DMS79 treated with DMSO at 0.1 percent for 48 hours (cell line): ENCODE data around the gene KHDRBS1.
"Not testable (repeated sequence)": the region's sequence is repeated elsewhere in the genome, so short reads cannot be mapped to it uniquely, and the experiment has no call there.

Source experiments
- DNase-seq: peaks from one replicate; lab custom pipeline; 2025; lab: John Stamatoyannopoulos, UW

Gene KHDRBS1

GRCh38 chr1:32012709-32013385 lies 821 bp upstream of the KHDRBS1 start:
- no peak for DNase-seq

GRCh38 chr1:32014199-32014947 lies 705 bp downstream of the KHDRBS1 start:
- DNase-seq, result peak; percentile 56

GRCh38 chr1:32014948-32015273 lies 1.2 kb downstream of the KHDRBS1 start:
- peak; percentile 56 for DNase-seq

- no peak for DNase-seq
Measured at GRCh38 chr1:32020339-32020738, 6.7 kb downstream of the KHDRBS1 start.

- not testable (repeated sequence) for DNase-seq
Measured at GRCh38 chr1:32021574-32022018, 7.9 kb downstream of the KHDRBS1 start.

- no peak for DNase-seq
Measured at GRCh38 chr1:32023351-32023750, 9.7 kb downstream of the KHDRBS1 start.

- DNase-seq, result no peak
Measured at GRCh38 chr1:32025515-32025914, 11.8 kb downstream of the KHDRBS1 start.

GRCh38 chr1:32028746-32029145 lies 15.1 kb downstream of the KHDRBS1 start:
- no peak for DNase-seq

- no peak for DNase-seq
Measured at GRCh38 chr1:32031578-32032274, 18.1 kb downstream of the KHDRBS1 start.

GRCh38 chr1:32032275-32032615 lies 18.6 kb downstream of the KHDRBS1 start:
- no peak for DNase-seq

GRCh38 chr1:32035119-32035518 lies 21.5 kb downstream of the KHDRBS1 start:
- no peak for DNase-seq

- no peak for DNase-seq
Measured at GRCh38 chr1:32040711-32041110, 27.0 kb downstream of the KHDRBS1 start.

GRCh38 chr1:32042330-32042729 lies 28.7 kb downstream of the KHDRBS1 start:
- no peak for DNase-seq

- DNase-seq, result no peak
Measured at GRCh38 chr1:32044234-32044633, 30.6 kb downstream of the KHDRBS1 start.

GRCh38 chr1:32045772-32046171 lies 32.1 kb downstream of the KHDRBS1 start:
- DNase-seq, result no peak

- DNase-seq, result no peak
Measured at GRCh38 chr1:32047701-32048100, 34.0 kb downstream of the KHDRBS1 start.

- DNase-seq, result no peak
Measured at GRCh38 chr1:32048440-32048839, 34.8 kb downstream of the KHDRBS1 start.

- no peak for DNase-seq
Measured at GRCh38 chr1:32051706-32052105, 38.0 kb downstream of the KHDRBS1 start.

- no peak for DNase-seq
Measured at GRCh38 chr1:32052887-32053286, 39.2 kb downstream of the KHDRBS1 start.

GRCh38 chr1:32055416-32055815 lies 41.7 kb downstream of the KHDRBS1 start:
- DNase-seq, result peak; percentile 23

GRCh38 chr1:32056598-32056997 lies 42.9 kb downstream of the KHDRBS1 start:
- DNase-seq, result no peak

- DNase-seq, result no peak
Measured at GRCh38 chr1:32060914-32061313, 47.2 kb downstream of the KHDRBS1 start.

- no peak for DNase-seq
Measured at GRCh38 chr1:32062867-32063230, 49.2 kb downstream of the KHDRBS1 start.
